HUES6 (cell line): ENCODE data around the gene ADD1.

Experiments
- H3K27ac ChIP-seq: 2 replicates; pipeline ENCODE4 v1.7.0; 2013; ENCODE audit warnings: low read depth, mild to moderate bottlenecking, low read length, inconsistent platforms
- H3K27me3 ChIP-seq: 2 replicates; pipeline ENCODE4 v1.6.1; 2013; ENCODE audit warnings: low read length; ENCODE audit not compliant: control insufficient read depth, insufficient read depth
- H3K36me3 ChIP-seq: 2 replicates; pipeline ENCODE4 v1.6.1; 2013; ENCODE audit warnings: low read length; ENCODE audit not compliant: control insufficient read depth, insufficient read depth
- H3K4me1 ChIP-seq: 2 replicates; pipeline ENCODE4 v1.6.1; 2013; ENCODE audit warnings: low read length; ENCODE audit not compliant: control insufficient read depth, insufficient read depth
- H3K4me3 ChIP-seq: 2 replicates; pipeline ENCODE4 v1.5.1; 2013; ENCODE audit warnings: low read depth, low read length
- H3K9ac ChIP-seq: one replicate; pipeline ENCODE4 v1.6.1; 2013; ENCODE audit warnings: mild to moderate bottlenecking, low read length
- H3K9me3 ChIP-seq: 2 replicates; pipeline ENCODE4 v1.6.1; 2013; ENCODE audit warnings: low read depth, low read length; ENCODE audit not compliant: control insufficient read depth, insufficient read depth

ADD1 gene

DNA sequence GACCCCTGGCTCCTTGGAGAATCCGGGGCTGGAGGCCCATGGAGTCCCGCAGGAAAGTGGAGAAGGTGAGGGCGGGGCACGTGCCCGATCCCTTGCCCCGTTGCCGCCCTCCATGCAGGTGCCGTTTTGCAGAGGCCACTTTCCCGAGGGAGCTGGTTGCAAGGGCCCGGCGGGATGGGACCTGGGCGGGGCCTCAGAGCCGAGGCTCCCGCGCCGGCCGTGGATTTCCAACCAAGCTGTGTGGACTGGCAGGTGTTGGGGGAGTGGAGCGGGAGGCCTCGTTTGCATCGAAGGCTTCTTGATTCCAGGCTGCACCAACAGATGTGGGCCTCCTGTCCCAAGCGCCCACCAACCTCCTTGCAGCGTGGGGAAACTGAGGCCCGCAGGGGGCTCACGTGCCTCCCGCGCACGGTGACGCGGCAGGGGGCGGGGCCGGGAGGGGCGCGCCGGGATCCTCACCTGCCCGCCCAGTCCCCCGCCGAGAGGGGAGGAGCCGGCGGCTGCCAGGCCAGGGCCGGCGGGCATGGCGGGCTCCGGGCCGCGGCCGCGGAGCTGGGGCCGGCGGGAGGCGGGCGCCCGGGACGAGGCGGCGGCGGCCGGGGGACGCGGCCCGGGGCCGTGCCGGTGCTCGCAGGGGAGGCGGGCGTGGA is 25.8 kb upstream of the ADD1 start:
- H3K4me3 ChIP-seq, result peak overlapping the region; percentile 81
- peaks cover 17% of the 10 kb centered on the region for H3K36me3 ChIP-seq
- peaks cover 13% of the 10 kb centered on the region for H3K4me1 ChIP-seq

DNA sequence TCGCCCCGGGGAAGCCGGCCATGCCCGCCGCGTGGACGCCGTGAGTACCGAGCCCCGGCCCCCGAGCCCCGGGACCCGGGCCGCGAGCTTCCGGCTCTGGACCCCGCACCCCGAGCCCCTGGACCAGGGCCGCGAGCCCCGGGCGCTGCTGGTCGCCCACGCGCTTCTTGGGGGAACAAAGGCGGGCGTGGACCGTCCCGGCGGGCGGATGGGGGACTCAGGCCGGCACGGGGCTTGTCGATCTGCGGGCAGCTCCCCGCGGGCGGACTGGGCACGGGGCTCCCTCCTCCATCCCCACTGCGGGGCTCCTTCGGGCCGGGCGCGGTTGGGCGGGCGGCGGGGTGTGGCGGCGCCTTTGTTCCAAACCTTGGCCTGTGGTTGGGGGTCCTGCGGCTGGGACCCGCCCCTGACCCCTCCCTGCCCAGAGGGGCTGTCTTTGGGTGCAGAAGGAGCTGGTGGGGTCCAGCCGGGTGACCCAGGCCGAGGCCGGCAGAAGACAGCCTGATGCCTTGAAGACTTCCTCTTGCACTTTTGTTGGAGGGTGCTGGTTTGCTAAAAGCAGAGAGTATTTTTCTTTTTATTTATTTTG is 25.2 kb upstream of the ADD1 start:
- Histone ChIP-seq H3K27me3 (0 out of 2 replicates have a peak, but pooled peaks cover 4% of the 10 kb centered on the region), H3K36me3 (peaks cover 23% of the 10 kb centered on the region), H3K9ac (peak overlapping the region; percentile 86), H3K27ac (no peak overlapping the region), H3K9me3 (no peaks in the 10 kb centered on the region), H3K4me3 (peak overlapping the region; percentile 81), H3K4me1 (peaks cover 7% of the 10 kb centered on the region; the same call in 1 of the 2 replicates)

More for the DNA sequence above, 25.8 kb upstream of the ADD1 start:
- H3K27ac ChIP-seq, result no peak overlapping the region
- no peaks in the 10 kb centered on the region for H3K9me3 ChIP-seq
- peak overlapping the region; percentile 86 for H3K9ac ChIP-seq
- H3K27me3 ChIP-seq, result 0 out of 2 replicates have a peak, but pooled peaks cover 4% of the 10 kb centered on the region

DNA sequence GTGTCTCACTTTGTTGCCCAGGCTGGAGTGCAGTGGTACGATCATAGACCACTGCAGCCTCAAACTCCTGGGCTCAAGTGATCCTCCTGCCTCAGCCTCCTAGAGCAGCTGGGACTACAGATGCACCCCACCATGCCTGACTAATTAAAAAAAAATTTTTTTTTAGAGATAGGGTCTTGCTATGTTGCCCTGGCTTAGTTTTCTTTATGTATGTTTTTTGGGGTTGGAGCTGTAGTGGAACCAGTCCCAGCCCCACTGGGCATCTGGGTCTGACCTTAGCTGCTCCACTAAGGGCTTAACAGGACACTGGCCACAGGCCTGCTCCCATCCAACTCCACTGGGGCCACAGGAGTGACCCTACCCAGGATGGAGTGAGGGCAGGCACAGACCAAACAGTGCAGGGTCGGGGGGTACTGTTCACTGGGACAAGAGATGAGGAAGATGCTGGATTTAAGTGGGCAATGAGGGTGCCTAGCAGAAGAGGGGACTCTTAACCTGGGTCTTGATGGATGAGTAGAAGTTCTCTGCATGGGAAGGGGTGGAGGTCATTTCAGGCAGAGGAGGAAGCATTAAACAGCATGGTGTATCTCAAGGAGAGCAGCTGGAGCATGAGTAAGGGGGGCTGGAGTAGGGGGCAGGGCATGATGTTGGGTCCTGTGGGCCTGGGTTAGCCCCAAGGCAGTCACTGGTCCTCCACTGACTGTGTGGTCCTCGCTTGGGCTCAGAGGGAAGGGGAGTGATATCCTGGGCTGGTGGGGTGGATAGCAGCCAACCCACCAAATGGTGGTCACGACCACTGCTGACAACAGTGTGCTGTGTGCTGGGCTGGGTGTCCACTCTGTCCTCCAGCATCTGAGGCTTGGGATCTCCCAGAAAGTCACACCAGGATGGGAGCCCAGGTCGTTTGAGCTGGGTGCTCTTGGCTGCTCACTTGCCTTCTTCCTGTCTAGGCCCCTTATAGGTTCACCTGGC is 24.1 kb upstream of the ADD1 start:
- Histone ChIP-seq H3K9ac (no peak overlapping the region), H3K9me3 (no peaks in the 10 kb centered on the region), H3K4me3 (no peak overlapping the region), H3K27ac (no peak overlapping the region), H3K36me3 (peaks cover 34% of the 10 kb centered on the region), H3K4me1 (peaks cover 7% of the 10 kb centered on the region; the same call in 1 of the 2 replicates), H3K27me3 (0 out of 2 replicates have a peak, but pooled peaks cover 4% of the 10 kb centered on the region)

DNA sequence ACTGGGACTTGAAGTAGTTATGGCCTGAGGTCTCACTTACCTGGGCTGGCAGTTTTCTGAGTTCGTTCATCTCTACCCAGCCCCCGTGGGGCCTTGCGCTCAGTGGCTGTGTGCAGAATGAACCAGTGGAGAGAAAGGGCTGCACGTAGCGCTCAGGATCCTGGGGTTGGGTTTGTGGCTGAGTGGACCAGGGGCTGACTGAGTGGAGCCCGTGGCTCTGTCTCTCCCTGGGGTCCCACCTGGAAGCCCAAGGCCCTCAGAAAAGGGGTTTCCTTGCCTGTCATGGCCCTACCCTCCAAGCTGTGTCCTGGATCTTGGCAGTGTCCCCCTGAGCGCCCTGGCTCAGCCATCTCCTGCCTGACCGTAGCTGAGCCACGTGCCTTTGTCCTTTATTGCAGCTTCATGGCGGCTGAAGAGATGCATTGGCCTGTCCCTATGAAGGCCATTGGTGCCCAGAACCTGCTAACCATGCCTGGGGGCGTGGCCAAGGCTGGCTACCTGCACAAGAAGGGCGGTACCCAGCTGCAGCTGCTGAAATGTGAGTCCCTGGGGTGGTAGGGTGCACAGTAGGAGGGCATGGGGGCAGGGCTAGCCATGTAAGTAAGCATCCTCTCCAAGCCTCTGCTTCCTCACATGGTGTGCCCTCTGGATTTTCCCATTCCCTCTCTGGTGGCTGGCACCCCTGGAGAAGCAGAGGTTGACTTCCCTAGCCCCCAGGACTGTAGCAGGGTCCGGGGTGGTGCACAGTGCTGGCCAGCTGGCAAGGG is 23.2 kb upstream of the ADD1 start:
- Histone ChIP-seq H3K9ac (no peak overlapping the region), H3K4me1 (peaks cover 7% of the 10 kb centered on the region; the same call in 1 of the 2 replicates), H3K4me3 (no peak overlapping the region), H3K27ac (no peak overlapping the region), H3K27me3 (0 out of 2 replicates have a peak, but pooled peaks cover 4% of the 10 kb centered on the region), H3K9me3 (no peaks in the 10 kb centered on the region), H3K36me3 (peaks cover 42% of the 10 kb centered on the region)

DNA sequence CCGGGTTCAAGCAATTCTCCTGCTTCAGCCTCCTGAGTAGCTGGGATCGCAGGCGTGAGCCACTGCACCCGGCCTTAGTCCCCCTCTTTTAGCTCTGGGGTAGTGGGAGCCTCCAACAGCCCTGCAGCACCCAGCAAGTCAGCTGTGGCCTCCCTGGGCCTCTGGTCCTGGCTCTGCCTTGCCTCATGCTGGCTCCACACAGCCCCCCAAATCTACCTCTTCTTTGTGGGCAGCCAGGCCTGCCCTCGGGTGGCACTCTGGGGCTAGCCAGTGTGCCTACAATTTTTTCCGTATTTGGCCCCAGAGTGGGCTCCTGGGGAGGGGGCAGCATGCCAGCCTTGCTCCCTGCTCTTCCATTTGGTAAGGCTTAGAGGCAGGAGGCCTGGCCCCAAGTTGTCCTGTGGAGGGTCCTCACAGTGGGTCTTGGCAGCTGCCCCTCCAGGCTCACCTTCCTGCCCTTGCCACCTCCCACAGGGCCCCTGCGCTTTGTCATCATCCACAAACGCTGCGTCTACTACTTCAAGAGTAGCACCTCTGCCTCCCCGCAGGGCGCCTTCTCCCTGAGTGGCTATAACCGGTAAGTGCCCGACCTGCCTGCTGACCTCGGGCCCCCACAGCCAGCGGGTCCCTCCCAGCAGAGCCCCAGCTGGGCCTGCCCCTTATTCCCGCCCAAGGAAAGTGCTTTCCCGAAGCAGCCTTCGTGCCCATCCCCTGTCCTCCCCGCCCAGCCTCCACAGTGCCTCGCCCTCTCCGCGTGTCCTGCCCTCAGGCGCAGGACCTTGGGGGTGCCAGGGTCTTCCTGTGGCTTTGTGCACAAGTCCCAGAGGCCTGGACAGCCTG is 21.0 kb upstream of the ADD1 start:
- Histone ChIP-seq H3K27me3 (no peaks in the 10 kb centered on the region), H3K27ac (no peak overlapping the region), H3K9me3 (no peaks in the 10 kb centered on the region), H3K9ac (no peak overlapping the region), H3K36me3 (peaks cover 63% of the 10 kb centered on the region), H3K4me1 (peaks cover 2% of the 10 kb centered on the region; the same call in 1 of the 2 replicates), H3K4me3 (no peak overlapping the region)

DNA sequence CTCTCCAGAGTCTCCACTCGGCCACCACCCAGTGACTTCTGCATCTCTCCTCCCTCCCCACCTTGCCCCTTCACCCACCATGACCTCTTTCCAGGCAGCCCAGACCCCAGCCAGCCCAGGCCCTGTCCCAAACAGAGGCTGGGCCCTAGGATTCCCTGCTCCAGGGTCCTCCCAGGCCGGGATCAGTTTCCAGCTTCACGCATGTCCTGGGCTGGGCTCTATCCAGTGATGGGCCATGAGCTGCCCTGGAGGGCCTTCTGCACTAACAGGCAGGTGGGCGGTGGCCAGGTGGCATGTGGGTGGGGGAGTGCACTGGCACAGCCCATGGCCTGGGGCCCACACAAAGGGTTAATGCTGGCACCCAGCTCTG is 20.4 kb upstream of the ADD1 start:
- H3K27ac ChIP-seq, result no peak overlapping the region
- no peaks in the 10 kb centered on the region for H3K4me1 ChIP-seq
- H3K9me3 ChIP-seq, result no peaks in the 10 kb centered on the region
- no peak overlapping the region for H3K9ac ChIP-seq
- H3K27me3 ChIP-seq, result no peaks in the 10 kb centered on the region
- no peak overlapping the region for H3K4me3 ChIP-seq
- peaks cover 69% of the 10 kb centered on the region for H3K36me3 ChIP-seq

DNA sequence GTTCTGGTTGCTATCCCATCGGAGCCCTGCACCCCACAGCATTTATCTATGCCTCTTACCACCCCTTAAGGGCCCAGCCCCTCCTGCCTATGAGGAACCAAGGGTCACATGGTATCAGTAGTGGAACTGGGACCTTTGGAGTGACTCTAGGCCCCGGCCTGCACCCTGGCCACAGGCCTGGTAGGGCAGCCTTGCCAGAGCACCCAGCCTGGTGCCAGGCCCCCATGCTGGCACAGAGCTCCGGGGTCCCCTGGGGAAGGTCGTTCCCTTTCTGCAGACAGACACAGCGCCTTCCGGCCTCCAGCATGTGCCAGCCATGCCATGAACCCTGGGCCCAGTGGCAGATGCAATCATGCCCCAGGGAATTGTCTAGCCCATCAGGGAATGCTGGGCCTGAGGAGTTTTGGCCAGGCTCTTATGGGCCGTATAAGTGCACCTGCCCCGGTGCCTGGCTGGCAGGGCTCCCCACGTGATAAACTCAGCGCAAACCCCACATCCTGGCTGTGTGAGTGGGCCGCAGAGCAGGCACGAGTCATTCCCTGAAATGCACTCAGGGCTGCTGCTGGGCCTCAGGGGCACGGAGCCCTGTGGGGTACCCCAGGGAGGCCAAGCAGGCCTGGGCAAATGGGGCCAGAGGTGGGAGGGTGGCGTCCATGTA is 19.8 kb upstream of the ADD1 start:
- no peak overlapping the region for H3K27ac ChIP-seq
- no peaks in the 10 kb centered on the region for H3K27me3 ChIP-seq
- peaks cover 74% of the 10 kb centered on the region for H3K36me3 ChIP-seq

DNA sequence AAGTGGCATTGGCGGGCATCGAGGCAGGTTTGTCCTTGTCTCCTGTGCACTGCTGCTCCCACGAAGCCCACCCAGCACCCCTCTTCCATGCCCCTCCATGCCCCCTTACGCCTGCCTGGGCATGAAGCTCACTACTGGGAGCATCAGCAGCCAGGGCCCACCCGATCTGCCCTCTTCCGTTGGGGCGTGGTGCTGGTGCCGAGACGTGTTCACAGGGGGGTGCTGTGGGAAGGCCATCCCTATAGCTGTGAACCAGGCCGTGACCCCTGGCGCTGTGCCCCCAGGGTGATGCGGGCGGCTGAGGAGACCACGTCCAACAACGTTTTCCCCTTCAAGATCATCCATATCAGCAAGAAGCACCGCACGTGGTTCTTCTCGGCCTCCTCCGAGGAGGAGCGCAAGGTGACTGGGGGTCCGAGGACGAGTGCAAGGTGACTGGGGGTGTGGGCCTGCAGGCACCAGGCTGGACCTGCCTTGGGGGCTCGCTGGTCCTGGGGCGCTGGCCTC is 19.3 kb upstream of the ADD1 start:
- H3K4me1 ChIP-seq, result no peaks in the 10 kb centered on the region
- H3K9me3 ChIP-seq, result no peaks in the 10 kb centered on the region
- no peak overlapping the region for H3K27ac ChIP-seq
- no peaks in the 10 kb centered on the region for H3K27me3 ChIP-seq
- H3K36me3 ChIP-seq, result peaks cover 80% of the 10 kb centered on the region
- H3K4me3 ChIP-seq, result no peak overlapping the region
- no peak overlapping the region for H3K9ac ChIP-seq

More for the DNA sequence above, 19.8 kb upstream of the ADD1 start:
- Histone ChIP-seq H3K4me1 (no peaks in the 10 kb centered on the region), H3K4me3 (no peak overlapping the region), H3K9me3 (no peaks in the 10 kb centered on the region), H3K9ac (no peak overlapping the region)

DNA sequence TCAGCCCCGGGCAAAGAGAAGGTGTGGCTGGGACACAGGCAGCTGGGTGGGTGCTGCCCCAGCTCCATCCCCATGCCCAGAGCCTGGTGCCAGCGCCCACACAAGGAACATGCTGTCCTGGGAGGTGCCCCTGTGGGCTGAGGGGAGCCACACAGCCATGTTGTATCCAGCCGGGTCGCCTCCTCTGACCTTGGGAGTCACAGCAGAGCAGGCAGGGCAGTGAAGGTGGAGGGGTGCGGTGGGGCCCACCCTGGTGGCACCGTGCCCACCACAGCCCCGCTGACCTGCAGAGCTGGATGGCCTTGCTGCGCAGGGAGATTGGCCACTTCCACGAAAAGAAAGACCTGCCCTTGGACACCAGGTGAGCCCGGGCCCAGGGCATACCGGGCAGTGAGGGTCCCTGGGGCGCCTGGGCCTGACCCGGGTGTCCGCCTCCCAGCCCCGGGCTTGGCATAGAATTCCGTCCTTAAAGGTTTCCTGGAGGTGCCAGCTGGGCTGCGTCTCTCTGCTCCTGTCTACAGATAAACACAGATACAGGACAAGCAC is 18.7 kb upstream of the ADD1 start:
- H3K27ac ChIP-seq, result no peak overlapping the region
- no peak overlapping the region for H3K4me3 ChIP-seq
- H3K27me3 ChIP-seq, result no peaks in the 10 kb centered on the region
- H3K9ac ChIP-seq, result no peak overlapping the region
- H3K4me1 ChIP-seq, result no peaks in the 10 kb centered on the region
- H3K9me3 ChIP-seq, result no peaks in the 10 kb centered on the region
- peaks cover 84% of the 10 kb centered on the region for H3K36me3 ChIP-seq
